Measurements from ENCODE around the gene CARD11.
A peak's percentile ranks its signal among the peaks of the same experiment; 100 is the strongest.
"Not testable (repeated sequence)": the region's sequence is repeated elsewhere in the genome, so short reads cannot be mapped to it uniquely, and the experiment has no call there.

Gene CARD11

DNA sequence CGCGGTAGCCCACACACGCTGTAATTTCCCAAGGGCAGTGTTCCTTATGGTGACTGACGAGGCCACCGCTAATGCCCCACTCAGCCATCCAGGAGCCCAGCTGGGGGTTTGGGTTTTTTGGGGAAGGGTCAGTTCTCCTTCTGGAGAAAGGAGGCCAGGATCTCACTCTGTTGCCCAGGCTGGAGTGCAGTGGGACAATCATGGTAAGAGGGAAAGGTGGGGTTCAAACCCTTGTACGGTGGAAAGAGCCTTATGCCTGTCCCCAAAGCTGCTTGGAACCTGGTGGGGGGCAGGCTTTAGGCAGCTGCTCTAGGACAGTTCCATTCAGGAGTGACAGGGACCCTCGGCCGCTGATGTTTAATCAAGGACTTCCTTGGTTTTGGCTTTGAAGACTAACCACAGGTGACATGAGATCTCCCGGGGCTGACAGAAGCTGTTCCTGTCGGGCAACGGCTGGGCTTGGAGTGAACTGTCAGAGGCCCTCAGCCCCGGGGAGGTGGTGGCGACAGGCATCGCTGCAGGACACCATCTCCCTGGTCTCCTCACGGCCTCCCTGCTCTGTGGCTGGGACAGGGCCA, 84.5 kb downstream of the CARD11 start:
- DNase-seq: no peak

- DNase-seq: no peak
These were observed 85.1 kb downstream of the CARD11 start for GRCh38 chr7:2958416-2959102.

GRCh38 chr7:2957369-2957727, 86.3 kb downstream of the CARD11 start:
- not testable (repeated sequence) for DNase-seq

DNA sequence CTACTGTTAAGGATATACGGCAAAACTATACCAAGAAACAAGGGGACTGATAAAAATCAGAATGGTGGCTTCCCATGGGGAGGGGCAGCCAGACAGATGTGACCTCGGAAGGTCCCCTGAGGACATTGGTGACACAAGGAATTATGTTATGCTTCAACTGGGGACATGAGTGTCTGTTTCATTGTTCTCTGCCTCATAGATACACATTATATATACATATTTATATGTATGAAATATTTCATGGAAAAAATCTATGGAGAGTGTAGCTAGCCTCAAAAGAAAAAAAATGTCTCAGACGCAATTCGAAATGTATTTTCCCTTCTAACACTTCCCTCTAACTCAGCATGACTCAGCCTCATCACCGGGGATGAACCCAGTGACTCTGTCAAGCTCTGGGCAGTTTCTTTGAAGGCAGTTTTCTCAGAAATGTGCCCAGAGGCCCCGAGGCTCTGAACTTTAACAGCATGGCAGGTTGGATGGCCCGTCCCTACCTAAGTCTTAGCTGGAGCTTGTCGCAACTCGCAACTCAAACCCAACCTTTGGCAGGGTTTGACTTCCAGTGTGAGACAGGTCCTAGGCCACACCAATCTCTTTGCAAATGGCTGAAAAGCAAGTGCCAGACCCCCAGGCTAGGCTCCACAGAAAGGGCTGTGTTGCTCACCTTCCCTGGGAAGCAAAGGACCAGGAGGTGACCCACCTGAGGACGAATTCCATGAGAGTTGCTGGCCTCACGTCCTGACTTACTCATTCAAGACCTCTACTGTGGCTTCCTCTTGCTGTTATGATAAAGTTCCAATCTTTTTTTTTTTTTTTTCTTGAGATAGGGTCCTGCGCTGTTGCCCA, 86.9 kb downstream of the CARD11 start:
- DNase-seq: peak; percentile 67

- no peak for DNase-seq
These were observed 87.6 kb downstream of the CARD11 start for GRCh38 chr7:2956076-2956475.

GRCh38 chr7:2955269-2955668, 88.4 kb downstream of the CARD11 start:
- no peak for DNase-seq

DNA sequence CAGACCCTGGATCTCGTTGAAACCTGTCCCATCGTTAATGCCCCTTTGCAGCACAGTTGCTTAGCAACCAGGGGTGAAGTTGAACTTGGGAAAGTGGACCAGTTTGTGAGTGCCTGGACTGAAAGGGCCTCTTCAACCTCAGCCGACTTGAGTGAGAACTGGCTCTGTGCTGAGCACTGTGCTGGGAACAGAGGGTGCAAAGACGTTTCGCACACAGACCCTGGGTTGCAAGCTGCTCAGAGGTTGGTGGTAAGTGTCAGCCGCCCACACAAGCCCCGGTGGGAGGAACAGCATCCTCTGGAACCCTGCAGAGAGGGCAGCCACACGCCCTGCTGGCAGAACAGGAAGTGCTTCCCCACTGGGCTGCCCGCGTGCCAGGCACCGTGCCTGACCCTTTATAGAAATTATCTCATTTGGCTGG, 89.2 kb downstream of the CARD11 start:
- peak; percentile 56 for DNase-seq

GRCh38 chr7:2953588-2954407, 89.9 kb downstream of the CARD11 start:
- no peak for DNase-seq

GRCh38 chr7:2953099-2953498, 90.6 kb downstream of the CARD11 start:
- DNase-seq: no peak

DNA sequence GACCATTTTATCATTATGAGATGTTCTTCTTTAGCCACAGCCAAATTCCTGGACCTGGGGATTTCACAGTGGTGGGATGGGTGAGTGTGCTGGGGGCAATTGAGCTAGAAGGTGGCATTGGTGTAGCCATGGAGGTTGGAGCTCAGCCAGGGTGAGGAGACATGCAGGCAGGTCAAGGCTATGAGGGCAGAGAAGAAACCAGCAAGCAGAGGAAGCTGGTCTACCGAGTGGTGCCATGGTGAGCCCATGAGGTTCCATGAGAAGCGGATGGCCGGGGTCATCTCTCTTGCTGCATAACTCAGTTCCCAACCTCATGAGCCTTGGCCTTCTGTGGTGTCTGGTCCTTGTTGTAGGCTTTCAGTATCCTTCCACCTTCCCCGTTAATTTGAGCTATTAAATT, 91.4 kb downstream of the CARD11 start:
- DNase-seq: no peak

- DNase-seq: no peak
These were observed 93.1 kb downstream of the CARD11 start for GRCh38 chr7:2950578-2950977.

GRCh38 chr7:2948749-2949148, 94.9 kb downstream of the CARD11 start:
- DNase-seq: no peak

DNA sequence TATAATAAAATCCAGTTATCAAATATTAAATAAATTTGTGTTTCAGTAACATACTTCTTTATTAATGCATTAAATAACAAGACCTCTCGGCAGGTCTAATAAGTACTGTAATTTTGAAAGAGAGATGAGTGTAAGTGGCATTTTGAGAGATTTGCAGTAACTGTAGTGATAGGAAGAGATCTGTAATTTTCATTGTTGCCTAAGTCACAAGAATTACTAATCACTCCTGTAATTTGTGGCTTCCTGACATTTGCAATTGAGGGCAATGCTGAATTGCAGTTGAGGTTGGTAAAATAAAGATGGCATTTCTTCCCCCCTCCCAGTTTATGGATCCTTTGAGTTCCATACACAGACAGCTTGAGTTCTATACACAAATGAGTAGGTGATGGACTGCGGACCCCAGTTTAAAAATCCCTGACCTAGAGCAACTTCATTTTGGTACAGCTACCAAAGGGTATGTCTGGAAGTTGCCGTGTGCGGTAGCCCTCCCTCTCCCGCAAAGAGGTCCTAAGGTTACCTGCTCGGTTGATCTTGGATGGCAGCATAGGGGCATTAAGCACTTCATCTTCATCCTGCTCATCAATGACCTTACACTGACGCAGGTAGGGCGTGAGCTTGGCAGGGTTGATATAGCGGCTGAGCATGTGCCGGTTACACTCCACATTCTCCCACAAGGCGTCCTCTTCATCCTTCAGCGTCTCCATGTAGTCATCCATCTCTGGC, 96.4 kb downstream of the CARD11 start:
- no peak for DNase-seq

GRCh38 chr7:2945171-2945570, 98.5 kb downstream of the CARD11 start:
- DNase-seq: no peak

DNA sequence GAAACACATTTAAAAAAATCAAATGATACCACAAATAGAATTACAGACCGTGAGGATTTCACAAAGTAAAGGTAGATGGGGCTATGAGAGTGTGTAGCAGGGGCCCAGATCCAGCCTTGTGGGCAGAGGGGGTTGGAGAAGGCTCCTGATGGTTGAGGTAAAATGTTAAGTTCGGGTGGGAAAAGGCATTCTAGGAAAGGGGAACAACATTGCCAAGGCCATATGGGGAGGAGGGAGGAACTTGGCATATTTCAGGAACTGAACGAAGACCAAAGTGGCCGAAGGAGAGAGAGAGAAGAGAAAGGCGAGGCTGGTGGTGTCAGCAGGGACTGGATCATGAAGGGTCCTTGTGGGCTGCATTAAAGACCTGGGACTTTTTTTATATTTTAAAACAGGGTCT, 98.9 kb downstream of the CARD11 start:
- DNase-seq: no peak

- DNase-seq: no peak
These were observed 99.6 kb downstream of the CARD11 start for GRCh38 chr7:2943851-2944601.

DNA sequence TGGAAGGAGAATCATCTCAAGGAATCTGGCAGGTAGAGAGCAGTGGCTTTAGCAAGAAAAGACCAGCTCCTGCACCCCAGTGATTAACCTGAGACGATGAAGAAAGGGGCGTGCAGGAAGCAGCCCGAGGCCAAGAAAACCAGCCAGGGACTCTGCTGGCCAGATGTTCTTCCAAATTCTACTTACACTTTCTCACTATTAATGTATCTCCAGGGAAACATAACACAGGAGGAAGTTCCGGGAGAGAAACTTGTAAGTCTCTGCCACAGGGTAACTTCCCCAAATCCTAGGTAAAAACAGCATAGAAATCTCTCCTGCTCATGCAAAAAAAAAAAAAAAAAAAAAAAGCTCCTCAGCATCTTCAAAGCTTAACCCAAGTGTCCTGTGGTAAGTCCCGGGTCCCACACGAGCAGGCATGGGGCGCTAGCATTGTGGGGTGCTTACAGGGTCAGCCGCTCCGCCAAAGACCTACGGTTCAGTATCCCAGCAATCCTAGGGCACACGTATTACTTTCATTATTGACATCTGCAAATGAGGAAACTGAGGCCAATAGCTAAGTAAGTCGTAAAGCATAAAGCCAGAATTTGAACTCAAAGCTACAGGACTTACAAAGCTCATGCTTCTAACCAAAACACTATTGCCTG, 102.3 kb downstream of the CARD11 start:
- DNase-seq: no peak

DNA sequence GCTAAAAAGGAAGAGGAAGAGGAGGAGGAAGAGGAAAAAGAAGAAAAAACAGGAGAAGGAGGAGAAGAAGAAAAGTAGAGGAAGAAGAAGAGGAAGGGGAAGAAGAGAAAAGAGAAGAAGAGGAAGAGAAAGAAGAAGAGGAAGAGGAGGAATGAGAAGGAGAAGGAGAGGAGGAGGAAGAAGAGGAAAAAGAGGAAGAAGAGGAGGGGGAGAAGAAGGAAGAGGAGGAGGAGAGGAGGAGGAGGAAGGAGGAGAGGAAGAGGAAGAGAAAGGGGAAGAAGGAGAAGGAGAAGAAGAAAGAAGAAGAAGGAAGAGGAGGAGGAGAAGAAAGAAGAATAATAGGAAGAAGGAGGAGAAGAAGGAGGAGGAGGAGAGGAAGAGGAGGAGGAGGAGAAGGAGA, 103.2 kb downstream of the CARD11 start:
- no peak for DNase-seq

DNA sequence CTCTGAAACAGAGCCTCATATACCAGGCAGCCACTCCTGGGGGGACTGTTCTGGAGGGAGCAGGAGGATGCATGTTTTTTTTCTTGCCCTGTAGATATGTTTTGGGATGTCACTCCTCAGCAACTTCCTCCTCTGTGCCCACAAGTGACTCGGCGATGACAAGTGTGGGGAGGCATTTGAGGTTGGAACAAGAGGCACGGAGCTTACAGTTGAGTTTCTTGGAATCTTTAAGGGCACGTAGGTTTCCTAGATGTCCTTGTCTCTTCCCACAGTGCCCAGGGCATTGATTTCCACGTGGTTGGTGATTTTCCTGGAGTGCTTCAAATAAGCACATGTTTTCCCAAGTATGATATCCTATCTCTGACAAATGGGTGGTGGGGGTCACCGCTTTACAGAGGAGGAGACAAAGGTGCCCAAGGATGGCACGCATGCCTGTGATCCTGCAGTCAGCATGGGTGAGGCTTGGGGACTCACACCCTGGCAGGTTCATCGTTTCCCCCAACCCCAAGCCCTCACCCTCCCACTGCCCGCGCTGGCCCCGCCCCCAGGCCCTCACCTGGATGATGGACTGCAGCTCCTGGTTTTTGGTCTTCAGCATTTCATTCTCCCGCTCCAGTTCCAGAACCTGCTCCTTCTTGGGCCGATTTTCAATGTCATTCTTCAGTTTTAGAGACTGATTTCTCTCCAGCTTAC, 104.3 kb downstream of the CARD11 start:
- DNase-seq: no peak

GRCh38 chr7:2938514-2939192, 105.0 kb downstream of the CARD11 start:
- no peak for DNase-seq
